Measurements from ENCODE around the gene NAPG. TPM values are rescaled to one million over a fixed set of nuclear protein-coding genes. Genes with fewer than 3 reads are reported as not detected.

Gene NAPG
- total RNA-seq, 1 experiment from 2014 or later: 41.5 TPM

DNA sequence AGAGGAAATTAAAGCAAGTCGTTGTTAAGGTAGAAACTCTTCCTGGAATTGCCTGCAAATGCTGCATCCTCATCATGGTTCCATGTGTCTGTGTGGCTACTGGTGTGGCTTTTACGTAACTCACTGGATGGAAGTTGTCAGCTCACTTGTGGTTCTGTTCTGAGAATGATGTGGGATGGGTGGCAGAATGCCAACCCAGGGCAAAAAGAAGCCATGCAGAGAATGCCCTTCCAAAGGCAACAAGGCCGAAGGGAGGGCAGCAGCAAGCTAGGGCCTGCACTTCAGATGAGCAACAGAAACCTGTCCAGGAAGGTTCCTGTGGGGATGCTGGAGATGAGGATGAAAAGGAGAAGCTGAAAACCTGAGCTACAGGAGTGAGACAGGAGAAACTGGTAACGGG, 10.4 kb upstream of the NAPG start:
- intact Hi-C loops (cut with micrococcal nuclease; ENCODE audit: unreplicated experiment): loop anchor here (10.0 kb wide), 1 partner anchor 181 kb away; no protein-coding TSS in a partner anchor
- Histone ChIP-seq H3K4me3 (ENCODE audit: low read depth, low read length) (no peak overlapping the region), H3K4me1 (no peaks in the 10 kb centered on the region), H3K36me3 (ENCODE audit: control insufficient read depth, insufficient read depth, low read length) (no peaks in the 10 kb centered on the region), H3K9me3 (no peaks in the 10 kb centered on the region), H3K27me3 (replicated peaks; ENCODE audit: control insufficient read depth, insufficient read depth, low read length) (no peaks in the 10 kb centered on the region; the same call in none of the 2 replicates)
- no TSS peak for BruUV-seq (replicated peaks)
- TF ChIP-seq, protein P1, sequence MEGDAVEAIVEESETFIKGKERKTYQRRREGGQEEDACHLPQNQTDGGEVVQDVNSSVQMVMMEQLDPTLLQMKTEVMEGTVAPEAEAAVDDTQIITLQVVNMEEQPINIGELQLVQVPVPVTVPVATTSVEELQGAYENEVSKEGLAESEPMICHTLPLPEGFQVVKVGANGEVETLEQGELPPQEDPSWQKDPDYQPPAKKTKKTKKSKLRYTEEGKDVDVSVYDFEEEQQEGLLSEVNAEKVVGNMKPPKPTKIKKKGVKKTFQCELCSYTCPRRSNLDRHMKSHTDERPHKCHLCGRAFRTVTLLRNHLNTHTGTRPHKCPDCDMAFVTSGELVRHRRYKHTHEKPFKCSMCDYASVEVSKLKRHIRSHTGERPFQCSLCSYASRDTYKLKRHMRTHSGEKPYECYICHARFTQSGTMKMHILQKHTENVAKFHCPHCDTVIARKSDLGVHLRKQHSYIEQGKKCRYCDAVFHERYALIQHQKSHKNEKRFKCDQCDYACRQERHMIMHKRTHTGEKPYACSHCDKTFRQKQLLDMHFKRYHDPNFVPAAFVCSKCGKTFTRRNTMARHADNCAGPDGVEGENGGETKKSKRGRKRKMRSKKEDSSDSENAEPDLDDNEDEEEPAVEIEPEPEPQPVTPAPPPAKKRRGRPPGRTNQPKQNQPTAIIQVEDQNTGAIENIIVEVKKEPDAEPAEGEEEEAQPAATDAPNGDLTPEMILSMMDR (IDR thresholded peaks at IDR 0.05; ENCODE audit: insufficient read depth in 1 of 2, low read depth in 1 of 2, low read length in 1 of 2, severe bottlenecking in 1 of 2, unreplicated experiment in 1 of 2): no peak
- no peak for DNase-seq
- H3K4me1 Mint-ChIP-seq (ENCODE audit: low read depth, unreplicated experiment): no peaks in the 10 kb centered on the region
- H3K9me3 Mint-ChIP-seq (ENCODE audit: unreplicated experiment): no peaks in the 10 kb centered on the region
- H3K27ac Mint-ChIP-seq (ENCODE audit: unreplicated experiment): no peak overlapping the region
- ChIA-PET POLR2A (no interaction called here), CTCF (no interaction called here)
- peaks cover 18% of the 10 kb centered on the region for H3K27me3 Mint-ChIP-seq (ENCODE audit: insufficient read depth, unreplicated experiment)
- no peak overlapping the region for H3K4me3 Mint-ChIP-seq (ENCODE audit: unreplicated experiment)
- no peaks in the 10 kb centered on the region for H3K36me3 Mint-ChIP-seq (ENCODE audit: insufficient read depth, unreplicated experiment)

DNA sequence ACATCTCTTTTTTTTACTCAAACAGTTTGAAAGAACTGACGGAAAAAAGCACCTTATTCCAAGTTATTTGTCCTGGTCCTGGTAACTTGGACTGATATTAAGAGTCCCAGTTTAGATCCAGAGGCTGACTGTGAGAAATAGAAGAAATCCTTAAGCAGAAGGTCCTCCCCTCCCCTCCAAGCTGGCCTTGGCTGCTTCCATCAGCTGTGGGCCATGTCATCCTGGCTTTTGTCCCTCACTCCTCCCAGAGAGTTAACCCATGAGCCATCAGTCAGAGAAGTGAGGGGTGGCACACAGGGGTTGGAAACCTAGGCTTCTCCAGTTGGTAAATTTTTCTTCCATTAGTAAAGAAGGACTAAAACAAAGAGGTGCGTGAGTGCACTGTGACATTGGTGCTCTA, 9.7 kb upstream of the NAPG start:
- no peak for DNase-seq
- Histone ChIP-seq H3K4me1 (no peaks in the 10 kb centered on the region), H3K27me3 (replicated peaks; ENCODE audit: control insufficient read depth, insufficient read depth, low read length) (no peaks in the 10 kb centered on the region; the same call in none of the 2 replicates), H3K36me3 (ENCODE audit: control insufficient read depth, insufficient read depth, low read length) (no peaks in the 10 kb centered on the region), H3K9me3 (no peaks in the 10 kb centered on the region), H3K4me3 (ENCODE audit: low read depth, low read length) (no peak overlapping the region)
- BruUV-seq (replicated peaks): no TSS peak
- Mint-ChIP-seq H3K4me3 (ENCODE audit: unreplicated experiment) (no peak overlapping the region), H3K36me3 (ENCODE audit: insufficient read depth, unreplicated experiment) (no peaks in the 10 kb centered on the region), H3K9me3 (ENCODE audit: unreplicated experiment) (no peaks in the 10 kb centered on the region), H3K27me3 (ENCODE audit: insufficient read depth, unreplicated experiment) (peaks cover 18% of the 10 kb centered on the region), H3K27ac (ENCODE audit: unreplicated experiment) (no peak overlapping the region), H3K4me1 (ENCODE audit: low read depth, unreplicated experiment) (no peaks in the 10 kb centered on the region)
- CTCF ChIA-PET: no interaction called here
- intact Hi-C loops (cut with micrococcal nuclease; ENCODE audit: unreplicated experiment): loop anchor here (10.0 kb wide), 1 partner anchor 181 kb away; no protein-coding TSS in a partner anchor
- TF ChIP-seq, protein P1 (IDR thresholded peaks at IDR 0.05; ENCODE audit: insufficient read depth in 1 of 2, low read depth in 1 of 2, low read length in 1 of 2, severe bottlenecking in 1 of 2, unreplicated experiment in 1 of 2): no peak
- POLR2A ChIA-PET: no interaction called here

DNA sequence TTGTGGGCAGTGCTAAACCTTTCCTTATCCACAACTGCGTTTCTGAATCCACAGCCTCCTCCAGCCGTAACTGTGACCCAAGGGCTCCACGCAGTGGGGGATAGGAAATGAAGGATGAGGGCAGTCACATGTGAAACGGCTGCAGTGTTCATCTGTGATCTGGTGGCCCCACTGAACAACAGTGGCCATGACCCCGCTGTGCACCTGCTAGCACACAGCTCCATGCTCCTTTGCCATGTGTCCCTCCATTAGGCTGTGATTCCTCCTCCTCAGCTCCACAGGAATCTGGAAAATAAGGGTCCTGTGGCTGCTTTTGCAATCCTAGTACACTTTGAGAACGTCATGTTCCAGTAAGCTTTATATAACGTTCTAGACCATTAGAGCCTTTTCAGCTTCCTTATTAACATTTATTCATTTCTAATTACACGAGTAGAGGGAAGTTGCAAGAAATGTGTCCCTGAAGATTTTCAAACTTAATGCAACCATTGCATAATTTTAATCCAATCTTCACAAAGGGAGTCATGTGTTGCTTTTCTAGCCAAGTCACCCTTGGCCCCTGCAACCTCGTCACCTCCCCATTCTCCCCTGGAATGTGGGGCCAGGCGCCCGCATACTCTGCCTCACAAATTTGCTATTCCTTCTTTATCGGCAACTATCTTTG, 7.1 kb upstream of the NAPG start:
- CTCF ChIA-PET: interaction anchor here (1.0 to 1.6 kb wide), 2 partner anchors 513 to 550 kb away, joined by 3 to 7 read pairs; no protein-coding TSS in a partner anchor
- Mint-ChIP-seq H3K27me3 (ENCODE audit: insufficient read depth, unreplicated experiment) (peaks cover 18% of the 10 kb centered on the region), H3K36me3 (ENCODE audit: insufficient read depth, unreplicated experiment) (no peaks in the 10 kb centered on the region), H3K4me3 (ENCODE audit: unreplicated experiment) (no peak overlapping the region), H3K27ac (ENCODE audit: unreplicated experiment) (no peak overlapping the region), H3K4me1 (ENCODE audit: low read depth, unreplicated experiment) (no peaks in the 10 kb centered on the region), H3K9me3 (ENCODE audit: unreplicated experiment) (no peaks in the 10 kb centered on the region)
- intact Hi-C loops (cut with micrococcal nuclease; ENCODE audit: unreplicated experiment): loop anchor here (10.0 kb wide), 1 partner anchor 184 kb away; no protein-coding TSS in a partner anchor
- no TSS peak for BruUV-seq (replicated peaks)
- peaks cover 1% of the 10 kb centered on the region for H3K27me3 ChIP-seq (replicated peaks; ENCODE audit: control insufficient read depth, insufficient read depth, low read length)
- H3K4me3 ChIP-seq (ENCODE audit: low read depth, low read length): no peak overlapping the region
- TF ChIP-seq, protein P1 (IDR thresholded peaks at IDR 0.05; ENCODE audit: insufficient read depth in 1 of 2, low read depth in 1 of 2, low read length in 1 of 2, severe bottlenecking in 1 of 2, unreplicated experiment in 1 of 2): peak in 1 of 2 experiments; percentile 48
- no peaks in the 10 kb centered on the region for H3K4me1 ChIP-seq
- H3K36me3 ChIP-seq (ENCODE audit: control insufficient read depth, insufficient read depth, low read length): no peaks in the 10 kb centered on the region
- peak in 1 of 2 experiments; percentile 40 for DNase-seq
- no peaks in the 10 kb centered on the region for H3K9me3 ChIP-seq
- POLR2A ChIA-PET: no interaction called here
